ENCODE measurements around the gene PRUNE1.
A peak's percentile ranks its signal among the peaks of the same experiment; 100 is the strongest.

DNA sequence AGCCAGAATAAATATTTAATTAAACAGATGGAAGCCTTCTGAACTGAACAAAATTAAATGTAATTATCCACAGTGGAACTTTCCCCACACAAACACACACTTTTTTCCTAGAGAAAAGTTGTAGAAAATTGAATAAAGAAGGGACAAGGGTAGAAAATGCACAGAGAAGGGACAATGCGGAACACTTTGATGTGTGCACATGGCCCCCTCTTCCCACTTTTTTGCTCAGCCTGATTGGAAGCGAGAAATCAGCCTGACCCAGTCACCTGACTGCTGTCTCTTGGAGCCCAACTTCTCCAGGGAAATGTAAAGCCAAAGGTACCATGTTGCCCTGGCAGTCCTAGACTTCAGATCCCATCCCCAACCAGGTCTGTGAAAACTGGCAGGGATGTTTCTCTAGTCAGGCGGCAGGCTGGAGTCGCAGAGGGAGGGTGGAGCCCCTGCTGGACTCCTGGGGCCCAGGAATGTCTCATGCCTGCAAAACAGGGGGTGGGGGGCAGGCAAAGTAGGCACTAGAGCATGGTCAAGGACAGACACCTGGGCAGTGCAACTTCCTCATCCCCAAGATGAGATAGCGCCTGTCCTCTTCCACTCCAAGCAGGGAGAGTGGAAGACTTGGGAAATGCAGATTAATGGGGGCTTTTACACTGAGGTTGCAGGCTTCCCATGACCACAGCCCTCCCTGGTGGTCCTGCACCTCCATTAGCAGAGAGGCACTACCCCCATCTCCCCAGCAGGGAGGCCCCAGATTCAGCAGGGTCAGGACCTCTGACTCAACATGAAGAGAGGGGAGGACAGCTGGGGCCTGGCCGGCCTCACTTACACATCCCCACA, 36.4 kb upstream of the PRUNE1 start:
- TF ChIP-seq, protein P1, sequence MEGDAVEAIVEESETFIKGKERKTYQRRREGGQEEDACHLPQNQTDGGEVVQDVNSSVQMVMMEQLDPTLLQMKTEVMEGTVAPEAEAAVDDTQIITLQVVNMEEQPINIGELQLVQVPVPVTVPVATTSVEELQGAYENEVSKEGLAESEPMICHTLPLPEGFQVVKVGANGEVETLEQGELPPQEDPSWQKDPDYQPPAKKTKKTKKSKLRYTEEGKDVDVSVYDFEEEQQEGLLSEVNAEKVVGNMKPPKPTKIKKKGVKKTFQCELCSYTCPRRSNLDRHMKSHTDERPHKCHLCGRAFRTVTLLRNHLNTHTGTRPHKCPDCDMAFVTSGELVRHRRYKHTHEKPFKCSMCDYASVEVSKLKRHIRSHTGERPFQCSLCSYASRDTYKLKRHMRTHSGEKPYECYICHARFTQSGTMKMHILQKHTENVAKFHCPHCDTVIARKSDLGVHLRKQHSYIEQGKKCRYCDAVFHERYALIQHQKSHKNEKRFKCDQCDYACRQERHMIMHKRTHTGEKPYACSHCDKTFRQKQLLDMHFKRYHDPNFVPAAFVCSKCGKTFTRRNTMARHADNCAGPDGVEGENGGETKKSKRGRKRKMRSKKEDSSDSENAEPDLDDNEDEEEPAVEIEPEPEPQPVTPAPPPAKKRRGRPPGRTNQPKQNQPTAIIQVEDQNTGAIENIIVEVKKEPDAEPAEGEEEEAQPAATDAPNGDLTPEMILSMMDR (conservative IDR thresholded peaks at IDR 0.05; ENCODE audit: low read depth, low read length) = 0 out of 2 replicates have a peak, but pooled peaks have one; percentile 22
- no peak for TF ChIP-seq POLR2A (IDR thresholded peaks at IDR 0.05; ENCODE audit: low read depth, low read length)
- no peak for TF ChIP-seq SMC3 (IDR thresholded peaks at IDR 0.05; ENCODE audit: low read depth, low read length)
- no peak for TF ChIP-seq MXI1 (IDR thresholded peaks at IDR 0.05; ENCODE audit: borderline replicate concordance, low read depth, low read length)
- no peak for TF ChIP-seq RCOR1 (IDR thresholded peaks at IDR 0.05; ENCODE audit: insufficient replicate concordance, low read length)
- TF ChIP-seq RFX5 (IDR thresholded peaks at IDR 0.05; ENCODE audit: low read depth, low read length) = no peak
- TF ChIP-seq BHLHE40 (IDR thresholded peaks at IDR 0.05; ENCODE audit: low read depth, low read length) = no peak
- no peak for TF ChIP-seq CEBPB (IDR thresholded peaks at IDR 0.05; ENCODE audit: low read depth, low read length)
- no peak for TF ChIP-seq FOS (IDR thresholded peaks at IDR 0.05; ENCODE audit: low read depth, low read length)
- TF ChIP-seq MAFK (IDR thresholded peaks at IDR 0.05; ENCODE audit: low read depth, low read length) = no peak

Data from IMR-90 (cell line).